ENCODE data around the gene ATF2.
"Not testable (repeated sequence)": the region's sequence is repeated elsewhere in the genome, so short reads cannot be mapped to it uniquely, and the experiment has no call there.

ATF2 gene

GRCh38 chr2:175166216-175166824, 1.7 kb downstream of the ATF2 start:
- DNase-seq, result no peak

- no peak for DNase-seq
Observed at GRCh38 chr2:175164235-175164634, 3.8 kb downstream of the ATF2 start.

- DNase-seq, result no peak
Observed at GRCh38 chr2:175158894-175159293, 9.1 kb downstream of the ATF2 start.

- DNase-seq, result no peak
Observed at GRCh38 chr2:175156534-175156933, 11.5 kb downstream of the ATF2 start.

- peak in 1 of 5 experiments; percentile 92 for DNase-seq
Observed at GRCh38 chr2:175154661-175155082, 13.3 kb downstream of the ATF2 start.

- peak in 1 of 5 experiments; percentile 67 for DNase-seq
Observed at GRCh38 chr2:175152242-175152641, 15.8 kb downstream of the ATF2 start.

- DNase-seq, result no peak
Observed at GRCh38 chr2:175151791-175152190, 16.2 kb downstream of the ATF2 start.

- DNase-seq, result no peak
Observed at GRCh38 chr2:175147186-175147585, 20.8 kb downstream of the ATF2 start.

- no peak for DNase-seq
Observed at GRCh38 chr2:175143678-175144077, 24.3 kb downstream of the ATF2 start.

GRCh38 chr2:175143191-175143590, 24.8 kb downstream of the ATF2 start:
- no peak for DNase-seq

- no peak for DNase-seq
Observed at GRCh38 chr2:175140332-175140731, 27.7 kb downstream of the ATF2 start.

- DNase-seq, result no peak
Observed at GRCh38 chr2:175137793-175138192, 30.2 kb downstream of the ATF2 start.

- no peak for DNase-seq
Observed at GRCh38 chr2:175136334-175137215, 31.4 kb downstream of the ATF2 start.

GRCh38 chr2:175135862-175136261, 32.1 kb downstream of the ATF2 start:
- DNase-seq, result no peak

- DNase-seq, result no peak
Observed at GRCh38 chr2:175135177-175135576, 32.8 kb downstream of the ATF2 start.

- no peak for DNase-seq
Observed at GRCh38 chr2:175131252-175131651, 36.8 kb downstream of the ATF2 start.

GRCh38 chr2:175126661-175127060, 41.3 kb downstream of the ATF2 start:
- no peak for DNase-seq

- no peak for DNase-seq
Observed at GRCh38 chr2:175123254-175123653, 44.7 kb downstream of the ATF2 start.

GRCh38 chr2:175111200-175111657, 56.8 kb downstream of the ATF2 start:
- peak in 2 of 5 experiments; percentile 13 to 66 for DNase-seq

- not testable (repeated sequence) for DNase-seq
Observed at GRCh38 chr2:175108091-175108490, 59.9 kb downstream of the ATF2 start.

- no peak for DNase-seq
Observed at GRCh38 chr2:175107146-175107545, 60.9 kb downstream of the ATF2 start.

- DNase-seq, result no peak
Observed at GRCh38 chr2:175103191-175103590, 64.8 kb downstream of the ATF2 start.

GRCh38 chr2:175101514-175101913, 66.5 kb downstream of the ATF2 start:
- no peak for DNase-seq

GRCh38 chr2:175097297-175097696, 70.7 kb downstream of the ATF2 start:
- DNase-seq, result no peak
